HG02571 (cell line): ENCODE results near the gene SHBG.
"Not testable (repeated sequence)": the region's sequence is repeated elsewhere in the genome, so short reads cannot be mapped to it uniquely, and the experiment has no call there.

Experiments
- ATAC-seq: cut with Tn5 transposase; IDR thresholded peaks from one replicate; pipeline ENCODE4 v1.9.1; 2021; ENCODE audit warnings: mild to moderate bottlenecking, moderate library complexity; ENCODE audit not compliant: unreplicated experiment

Gene SHBG

GRCh38 chr17:7610641-7611040 lies 19.3 kb upstream of the SHBG start:
- ATAC-seq: no peak

- ATAC-seq: no peak
These were observed 18.2 kb upstream of the SHBG start for GRCh38 chr17:7611635-7612293.

GRCh38 chr17:7612294-7612640 lies 17.7 kb upstream of the SHBG start:
- ATAC-seq: no peak

- ATAC-seq: no peak
These were observed 16.0 kb upstream of the SHBG start for GRCh38 chr17:7613769-7614424.

- ATAC-seq: peak; percentile 89
These were observed 15.3 kb upstream of the SHBG start, which contains the start of gene FXR2 for GRCh38 chr17:7614425-7615264. FXR2 (minus strand) TSS chr17:7614897; CDS start chr17:7614532, 365 bp downstream.

GRCh38 chr17:7615265-7615747 lies 14.6 kb upstream of the SHBG start:
- no peak for ATAC-seq

GRCh38 chr17:7618608-7619007 lies 11.3 kb upstream of the SHBG start:
- ATAC-seq: no peak

- no peak for ATAC-seq
These were observed 9.1 kb upstream of the SHBG start for GRCh38 chr17:7620835-7621234.

- ATAC-seq: no peak
These were observed 6.3 kb upstream of the SHBG start for GRCh38 chr17:7623661-7624060.

GRCh38 chr17:7625749-7626148 lies 4.2 kb upstream of the SHBG start:
- ATAC-seq: not testable (repeated sequence)

- no peak for ATAC-seq
These were observed 3.6 kb upstream of the SHBG start for GRCh38 chr17:7626307-7626706.

- ATAC-seq: no peak
These were observed 3.0 kb upstream of the SHBG start for GRCh38 chr17:7626956-7627249.

GRCh38 chr17:7627250-7628121 lies 2.4 kb upstream of the SHBG start, which contains the start of gene SAT2:
SAT2 (minus strand) TSS chr17:7627821; CDS start chr17:7627635, 186 bp downstream.
- ATAC-seq: peak; percentile 88

GRCh38 chr17:7631398-7632380 lies 1.8 kb downstream of the SHBG start:
- no peak for ATAC-seq

- no peak for ATAC-seq
These were observed 2.6 kb downstream of the SHBG start for GRCh38 chr17:7632492-7632894.

GRCh38 chr17:7633093-7633492 lies 3.2 kb downstream of the SHBG start:
- no peak for ATAC-seq

GRCh38 chr17:7634384-7634783 lies 4.4 kb downstream of the SHBG start:
- ATAC-seq: no peak

GRCh38 chr17:7636163-7636562 lies 6.2 kb downstream of the SHBG start:
- ATAC-seq: no peak

GRCh38 chr17:7640783-7641182 lies 10.8 kb downstream of the SHBG start:
- ATAC-seq: no peak

GRCh38 chr17:7641635-7642034 lies 11.7 kb downstream of the SHBG start:
- not testable (repeated sequence) for ATAC-seq
